HepG2 (cell line): ENCODE results near the gene IL9R. TPM values are rescaled to one million over a fixed set of nuclear protein-coding genes. Genes with fewer than 3 reads are reported as not detected.

Source experiments
- ATAC-seq: fragments of 200-7000 bp; cut with Tn5 transposase; 3 replicates; pipeline ENCODE4 v1.9.1; 2020; ENCODE audit warnings: mild to moderate bottlenecking, moderate library complexity
- BruUV-seq: library from RNA; stranded (reverse); fragments of 400-500 nt; replicated peaks from 2 replicates; lab custom pipeline; 2021; lab: Mats Ljungman, UMichigan
- CTCF ChIA-PET: fragments of 300-600 bp; formaldehyde crosslinking; extraction: SDS; loops from one replicate; lab custom pipeline; 2021; ENCODE audit warnings: low total read pairs, inconsistent platforms, low intra/inter-chr PET ratio; lab: Yijun Ruan, JAX
- POLR2A ChIA-PET: fragments of 350-600 bp; sonication (Branson Sonifier 250); formaldehyde crosslinking; loops from one replicate; lab custom pipeline; 2020; ENCODE audit warnings: antibody characterized with exemption, inconsistent platforms; lab: Yijun Ruan, JAX
- DNase-seq: peaks from one replicate; pipeline ENCODE4 v3.0.0-alpha.2; 2015; ENCODE audit warnings: low spot score
- FAIRE-seq: peaks from 3 replicates; lab custom pipeline; 2011; peaks lifted over from hg19 to GRCh38; lab: Jason Lieb, UNC
- H2AFZ ChIP-seq: one replicate; pipeline ENCODE4 v1.6.1; 2011; ENCODE audit warnings: low read length, inconsistent platforms
- H3K27ac ChIP-seq: fragments of 300-600 bp; 3 replicates; pipeline ENCODE4 v1.8.0; 2011; ENCODE audit warnings: mixed run types, mild to moderate bottlenecking, mixed read lengths, low read length, inconsistent platforms; ENCODE audit not compliant: insufficient read depth; ENCODE audit errors: extremely low read length
- H3K27me3 ChIP-seq, 2 experiments: fragments of 200-600 bp in 1 of 2; 2 replicates in 1 of 2; 3 replicates in 1 of 2; pipeline versions ENCODE4 v1.6.0 to v1.8.0; 2011; ENCODE audit warnings: low read length in 2 of 2, mild to moderate bottlenecking in 2 of 2, moderate library complexity in 2 of 2, inconsistent platforms in 1 of 2; ENCODE audit not compliant: insufficient read depth in 2 of 2, control insufficient read depth in 1 of 2
- H3K36me3 ChIP-seq, 2 experiments: fragments of 200-600 bp in 1 of 2; replicated peaks in 1 of 2; 2 replicates in 1 of 2; 3 replicates in 1 of 2; pipeline versions ENCODE4 v1.5.1 to v1.8.0; 2011; ENCODE audit warnings: low read length in 2 of 2, inconsistent platforms in 1 of 2; ENCODE audit not compliant: insufficient read depth in 2 of 2, control insufficient read depth in 1 of 2
- H3K4me1 ChIP-seq: 2 replicates; pipeline ENCODE4 v1.5.1; 2012; ENCODE audit warnings: low read length, inconsistent platforms; ENCODE audit not compliant: insufficient read depth
- H3K4me2 ChIP-seq: 2 replicates; pipeline ENCODE4 v1.6.0; 2011; ENCODE audit warnings: low read depth, low read length, inconsistent platforms
- H3K4me3 ChIP-seq, 3 experiments: fragments of 200-600 bp in 1 of 3; sonication (generic), shearing (Covaris generic) in 1 of 3; replicated peaks in 1 of 3; 2 replicates each; pipeline ENCODE4 v1.5.1; 2011 to 2016; ENCODE audit warnings: low read length in 3 of 3, inconsistent platforms in 2 of 3, low read depth in 2 of 3, mild to moderate bottlenecking in 2 of 3, control low read depth in 1 of 3, mixed read lengths in 1 of 3; ENCODE audit not compliant: insufficient read depth in 1 of 3
- H3K79me2 ChIP-seq: one replicate; pipeline ENCODE4 v1.6.1; 2011; ENCODE audit warnings: low read length, inconsistent platforms; ENCODE audit not compliant: insufficient read depth
- H3K9ac ChIP-seq: 2 replicates; pipeline ENCODE4 v1.6.0; 2011; ENCODE audit warnings: mild to moderate bottlenecking, low read depth, low read length, inconsistent platforms; ENCODE audit not compliant: insufficient read depth
- H3K9me3 ChIP-seq: 2 replicates; pipeline ENCODE4 v1.5.1; 2012; ENCODE audit warnings: mild to moderate bottlenecking, low read length
- H4K20me1 ChIP-seq: 2 replicates; pipeline ENCODE4 v1.6.0; 2011; ENCODE audit warnings: inconsistent platforms, mild to moderate bottlenecking, low read length, moderate library complexity; ENCODE audit not compliant: insufficient read depth
- ARID4A ChIP-seq: sonication (generic); formaldehyde crosslinking; IDR thresholded peaks from 2 replicates; pipeline ENCODE4 v1.5.0; 2020; ENCODE audit warnings: mild to moderate bottlenecking, missing genetic modification reagents, borderline replicate concordance
- GTF2F1 ChIP-seq: fragments of 150-350 bp; IDR thresholded peaks from 2 replicates; pipeline ENCODE4 v1.6.1; 2014; ENCODE audit warnings: low read length
- KLF12 ChIP-seq: sonication (generic); formaldehyde crosslinking; IDR thresholded peaks from 2 replicates; pipeline ENCODE4 v1.4.0; 2020; ENCODE audit warnings: missing genetic modification reagents, borderline replicate concordance
- PPARG ChIP-seq: conservative IDR thresholded peaks from 2 replicates; pipeline ENCODE4 v1.6.1; 2016; ENCODE audit warnings: missing biosample characterization, missing genetic modification reagents
- RELA ChIP-seq: sonication (generic); formaldehyde crosslinking; IDR thresholded peaks from 2 replicates; pipeline ENCODE4 v1.4.0; 2020; ENCODE audit warnings: missing genetic modification reagents
- STAG1 ChIP-seq: sonication (generic); formaldehyde crosslinking; IDR thresholded peaks from 2 replicates; pipeline ENCODE4 v1.4.0; 2020; ENCODE audit warnings: missing genetic modification reagents
- TSC22D2 ChIP-seq: sonication (generic); formaldehyde crosslinking; IDR thresholded peaks from 2 replicates; pipeline ENCODE4 v1.5.1; 2020; ENCODE audit warnings: missing genetic modification reagents, mild to moderate bottlenecking, borderline replicate concordance
- ZBTB7A ChIP-seq: sonication (generic); formaldehyde crosslinking; IDR thresholded peaks from 2 replicates; pipeline ENCODE4 v1.8.0; 2022; ENCODE audit warnings: mild to moderate bottlenecking, missing genetic modification reagents
- ZNF670 ChIP-seq: sonication (generic); formaldehyde crosslinking; IDR thresholded peaks from 2 replicates; pipeline ENCODE4 v1.8.0; 2022; ENCODE audit warnings: mild to moderate bottlenecking, missing genetic modification reagents, borderline replicate concordance
- ZNF768 ChIP-seq: sonication (generic); formaldehyde crosslinking; IDR thresholded peaks from 2 replicates; pipeline ENCODE4 v1.4.0; 2020; ENCODE audit warnings: missing genetic modification reagents
- WGBS: methylation state at CpG from one replicate; pipeline ENCODE4 v1.1.6; 2017; ENCODE audit warnings: low lambda C conversion rate; 5-methylcytosine and 5-hydroxymethylcytosine counted together
- in situ Hi-C: cut with HindIII; loops from 2 replicates; pipeline ENCODE4 v1.10.0; 2017; ENCODE audit warnings: low pct_unique_long_range_greater_than_20kb; ENCODE audit not compliant: extremely low pct_ligation_motif_present
- intact Hi-C: fragments of 100-400 bp; cut with micrococcal nuclease; formaldehyde crosslinking; loops from one replicate; pipeline ENCODE4 v1.10.0; 2022; ENCODE audit not compliant: unreplicated experiment
- polyA plus RNA-seq, 8 experiments: library from polyadenylated mRNA; depleted of rRNA in 3 of 8; stranded (reverse) in 7 of 8; unstranded in 1 of 8; fragments of >200 nt; fragmentation: Illumina TruSeq in 4 of 8; extraction: Trizol in 4 of 8; gene quantifications; 2 replicates each; pipeline versions ENCODE4 v1.2.1 to v1.2.3, GENCODE V29; 2011 to 2016; ENCODE audit warnings: low read depth in 4 of 8, missing spikeins in 1 of 8, mixed read lengths in 1 of 8; ENCODE audit not compliant: insufficient read depth in 1 of 8
- total RNA-seq, 5 experiments: library from RNA; depleted of rRNA; stranded (reverse); fragments of >200 nt; fragmentation: Illumina TruSeq; extraction: Trizol; gene quantifications; 2 replicates each; pipeline ENCODE4 v1.2.3, GENCODE V29; 2016; ENCODE audit warnings: low read depth in 1 of 5

The IL9R gene
- total and polyA plus RNA-seq, 2 of the 13 experiments (the other 11 are each of a cell fraction or from before 2014, with no cell fraction given), result not detected

- no peak for DNase-seq
- H3K9ac ChIP-seq, result no peak overlapping the region
- whole genome bisulfite sequencing, result 33% methylated on average over 6 of the region's 12 CpGs
- ChIA-PET CTCF (no interaction called here), POLR2A (no interaction called here)
- no peaks in the 10 kb centered on the region for H3K79me2 ChIP-seq
- no peaks in the 10 kb centered on the region for H4K20me1 ChIP-seq
- H3K9me3 ChIP-seq, result no peaks in the 10 kb centered on the region
- FAIRE-seq, result no peak
- H3K27ac ChIP-seq, result no peak overlapping the region
- H3K4me2 ChIP-seq, result no peak overlapping the region
- in situ Hi-C loops, result no loop called here
- no peak overlapping the region for H3K4me3 ChIP-seq
- intact Hi-C loops, result no loop called here
- BruUV-seq, result no TSS peak
- TF ChIP-seq ZNF768 (CRISPR knock-in tag) (no peak), ARID4A (CRISPR knock-in tag) (no peak), RELA (CRISPR knock-in tag) (no peak), ZNF670 (CRISPR knock-in tag) (no peak), ZBTB7A (no peak), GTF2F1 (no peak), STAG1 (no peak), TSC22D2 (CRISPR knock-in tag) (no peak), PPARG (CRISPR knock-in tag) (no peak), KLF12 (CRISPR knock-in tag) (no peak)
- H2AFZ ChIP-seq, result no peak overlapping the region
- H3K4me1 ChIP-seq, result no peaks in the 10 kb centered on the region
- no peaks in the 10 kb centered on the region for H3K36me3 ChIP-seq
- ATAC-seq, result no peak
- H3K27me3 ChIP-seq, result no peaks in the 10 kb centered on the region
Measured at GRCh38 chrX:156001001-156001666, 3.6 kb downstream of the IL9R start.
